ENCODE results near the gene PRR15L.

GRCh38 chr17:47999582-47999981 lies 41.9 kb upstream of the PRR15L start:
- TF ChIP-seq, protein P1, sequence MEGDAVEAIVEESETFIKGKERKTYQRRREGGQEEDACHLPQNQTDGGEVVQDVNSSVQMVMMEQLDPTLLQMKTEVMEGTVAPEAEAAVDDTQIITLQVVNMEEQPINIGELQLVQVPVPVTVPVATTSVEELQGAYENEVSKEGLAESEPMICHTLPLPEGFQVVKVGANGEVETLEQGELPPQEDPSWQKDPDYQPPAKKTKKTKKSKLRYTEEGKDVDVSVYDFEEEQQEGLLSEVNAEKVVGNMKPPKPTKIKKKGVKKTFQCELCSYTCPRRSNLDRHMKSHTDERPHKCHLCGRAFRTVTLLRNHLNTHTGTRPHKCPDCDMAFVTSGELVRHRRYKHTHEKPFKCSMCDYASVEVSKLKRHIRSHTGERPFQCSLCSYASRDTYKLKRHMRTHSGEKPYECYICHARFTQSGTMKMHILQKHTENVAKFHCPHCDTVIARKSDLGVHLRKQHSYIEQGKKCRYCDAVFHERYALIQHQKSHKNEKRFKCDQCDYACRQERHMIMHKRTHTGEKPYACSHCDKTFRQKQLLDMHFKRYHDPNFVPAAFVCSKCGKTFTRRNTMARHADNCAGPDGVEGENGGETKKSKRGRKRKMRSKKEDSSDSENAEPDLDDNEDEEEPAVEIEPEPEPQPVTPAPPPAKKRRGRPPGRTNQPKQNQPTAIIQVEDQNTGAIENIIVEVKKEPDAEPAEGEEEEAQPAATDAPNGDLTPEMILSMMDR (IDR thresholded peaks at IDR 0.05): no peak
- no peak for TF ChIP-seq POLR2A (IDR thresholded peaks at IDR 0.05)

Measured in thyroid gland (tissue), 4 donors.